ENCODE results near the gene TUBGCP2.

The TUBGCP2 gene

DNA sequence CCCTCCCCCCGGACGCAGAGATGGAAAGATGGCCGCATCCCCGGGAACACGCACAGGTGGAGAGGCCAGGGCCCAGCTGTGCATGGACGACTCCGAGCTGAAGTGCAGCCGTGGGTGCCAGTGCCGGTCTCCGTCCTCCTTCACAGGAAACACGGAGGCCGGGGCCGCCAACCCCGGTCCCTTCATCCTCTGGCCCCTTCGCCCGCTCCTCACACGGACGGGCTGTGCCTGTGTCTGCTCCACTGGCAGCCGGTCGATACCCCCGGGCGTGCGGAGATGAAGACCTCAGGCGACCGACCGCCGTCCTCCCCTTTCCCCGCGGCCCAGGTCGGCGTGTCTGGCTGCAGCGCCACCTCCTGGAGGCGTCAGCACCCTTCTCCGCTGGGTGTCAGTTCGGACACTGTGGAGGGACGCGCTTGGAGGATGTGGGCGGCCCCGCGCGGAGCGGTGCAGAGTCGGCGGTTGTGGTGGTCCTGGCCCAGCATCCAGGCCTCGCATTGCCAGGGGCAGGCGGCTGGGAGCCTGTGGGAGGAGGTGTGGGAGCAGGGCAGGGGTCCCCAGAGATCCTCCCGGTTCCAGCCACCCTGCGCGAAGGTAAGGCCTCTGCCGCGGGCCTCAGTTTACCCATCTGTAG lies 9.9 kb upstream of the TUBGCP2 start (continued):
- no peak for TF ChIP-seq ZNF274 (IDR thresholded peaks at IDR 0.05; ENCODE audit: low read length)
- TF ChIP-seq ZNF274 (tag by site-specific recombination; IDR thresholded peaks at IDR 0.05; ENCODE audit: borderline replicate concordance) = no peak
- peak; percentile 74; the same call in 1 of the 2 replicates for TF ChIP-seq ZNF580 (tag by site-specific recombination; IDR thresholded peaks at IDR 0.05)
- peak; percentile 85 for TF ChIP-seq ZNF324 (tag by site-specific recombination; IDR thresholded peaks at IDR 0.05)
- TF ChIP-seq ZIC2 (tag by site-specific recombination; IDR thresholded peaks at IDR 0.05) = peak; percentile 79
- TF ChIP-seq ZBTB8A (tag by site-specific recombination; IDR thresholded peaks at IDR 0.05) = peak; percentile 66
- TF ChIP-seq SP2 (tag by site-specific recombination; IDR thresholded peaks at IDR 0.05) = peak; percentile 43; the same call in 1 of the 2 replicates
- peak; percentile 93 for TF ChIP-seq ZBTB20 (tag by site-specific recombination; IDR thresholded peaks at IDR 0.05)
- TF ChIP-seq KLF1 (tag by site-specific recombination; IDR thresholded peaks at IDR 0.05) = peak; percentile 42
- TF ChIP-seq ZBTB7A (tag by site-specific recombination; IDR thresholded peaks at IDR 0.05; ENCODE audit: low read depth) = no peak
- TF ChIP-seq, protein P1, sequence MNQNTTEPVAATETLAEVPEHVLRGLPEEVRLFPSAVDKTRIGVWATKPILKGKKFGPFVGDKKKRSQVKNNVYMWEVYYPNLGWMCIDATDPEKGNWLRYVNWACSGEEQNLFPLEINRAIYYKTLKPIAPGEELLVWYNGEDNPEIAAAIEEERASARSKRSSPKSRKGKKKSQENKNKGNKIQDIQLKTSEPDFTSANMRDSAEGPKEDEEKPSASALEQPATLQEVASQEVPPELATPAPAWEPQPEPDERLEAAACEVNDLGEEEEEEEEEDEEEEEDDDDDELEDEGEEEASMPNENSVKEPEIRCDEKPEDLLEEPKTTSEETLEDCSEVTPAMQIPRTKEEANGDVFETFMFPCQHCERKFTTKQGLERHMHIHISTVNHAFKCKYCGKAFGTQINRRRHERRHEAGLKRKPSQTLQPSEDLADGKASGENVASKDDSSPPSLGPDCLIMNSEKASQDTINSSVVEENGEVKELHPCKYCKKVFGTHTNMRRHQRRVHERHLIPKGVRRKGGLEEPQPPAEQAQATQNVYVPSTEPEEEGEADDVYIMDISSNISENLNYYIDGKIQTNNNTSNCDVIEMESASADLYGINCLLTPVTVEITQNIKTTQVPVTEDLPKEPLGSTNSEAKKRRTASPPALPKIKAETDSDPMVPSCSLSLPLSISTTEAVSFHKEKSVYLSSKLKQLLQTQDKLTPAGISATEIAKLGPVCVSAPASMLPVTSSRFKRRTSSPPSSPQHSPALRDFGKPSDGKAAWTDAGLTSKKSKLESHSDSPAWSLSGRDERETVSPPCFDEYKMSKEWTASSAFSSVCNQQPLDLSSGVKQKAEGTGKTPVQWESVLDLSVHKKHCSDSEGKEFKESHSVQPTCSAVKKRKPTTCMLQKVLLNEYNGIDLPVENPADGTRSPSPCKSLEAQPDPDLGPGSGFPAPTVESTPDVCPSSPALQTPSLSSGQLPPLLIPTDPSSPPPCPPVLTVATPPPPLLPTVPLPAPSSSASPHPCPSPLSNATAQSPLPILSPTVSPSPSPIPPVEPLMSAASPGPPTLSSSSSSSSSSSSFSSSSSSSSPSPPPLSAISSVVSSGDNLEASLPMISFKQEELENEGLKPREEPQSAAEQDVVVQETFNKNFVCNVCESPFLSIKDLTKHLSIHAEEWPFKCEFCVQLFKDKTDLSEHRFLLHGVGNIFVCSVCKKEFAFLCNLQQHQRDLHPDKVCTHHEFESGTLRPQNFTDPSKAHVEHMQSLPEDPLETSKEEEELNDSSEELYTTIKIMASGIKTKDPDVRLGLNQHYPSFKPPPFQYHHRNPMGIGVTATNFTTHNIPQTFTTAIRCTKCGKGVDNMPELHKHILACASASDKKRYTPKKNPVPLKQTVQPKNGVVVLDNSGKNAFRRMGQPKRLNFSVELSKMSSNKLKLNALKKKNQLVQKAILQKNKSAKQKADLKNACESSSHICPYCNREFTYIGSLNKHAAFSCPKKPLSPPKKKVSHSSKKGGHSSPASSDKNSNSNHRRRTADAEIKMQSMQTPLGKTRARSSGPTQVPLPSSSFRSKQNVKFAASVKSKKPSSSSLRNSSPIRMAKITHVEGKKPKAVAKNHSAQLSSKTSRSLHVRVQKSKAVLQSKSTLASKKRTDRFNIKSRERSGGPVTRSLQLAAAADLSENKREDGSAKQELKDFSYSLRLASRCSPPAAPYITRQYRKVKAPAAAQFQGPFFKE (tag by site-specific recombination; IDR thresholded peaks at IDR 0.05; ENCODE audit: borderline replicate concordance) = no peak
- 0 out of 2 replicates have a peak, but pooled peaks have one; percentile 16 for TF ChIP-seq ZNF518A (tag by site-specific recombination; conservative IDR thresholded peaks at IDR 0.05; ENCODE audit: low read depth)
- TF ChIP-seq GLI4 (tag by site-specific recombination; IDR thresholded peaks at IDR 0.05) = peak; percentile 56; the same call in 1 of the 2 replicates
- no peak for TF ChIP-seq RBAK (tag by site-specific recombination; IDR thresholded peaks at IDR 0.05)
- peak; percentile 62 for TF ChIP-seq WT1 (tag by site-specific recombination; IDR thresholded peaks at IDR 0.05)
- TF ChIP-seq, protein P2, sequence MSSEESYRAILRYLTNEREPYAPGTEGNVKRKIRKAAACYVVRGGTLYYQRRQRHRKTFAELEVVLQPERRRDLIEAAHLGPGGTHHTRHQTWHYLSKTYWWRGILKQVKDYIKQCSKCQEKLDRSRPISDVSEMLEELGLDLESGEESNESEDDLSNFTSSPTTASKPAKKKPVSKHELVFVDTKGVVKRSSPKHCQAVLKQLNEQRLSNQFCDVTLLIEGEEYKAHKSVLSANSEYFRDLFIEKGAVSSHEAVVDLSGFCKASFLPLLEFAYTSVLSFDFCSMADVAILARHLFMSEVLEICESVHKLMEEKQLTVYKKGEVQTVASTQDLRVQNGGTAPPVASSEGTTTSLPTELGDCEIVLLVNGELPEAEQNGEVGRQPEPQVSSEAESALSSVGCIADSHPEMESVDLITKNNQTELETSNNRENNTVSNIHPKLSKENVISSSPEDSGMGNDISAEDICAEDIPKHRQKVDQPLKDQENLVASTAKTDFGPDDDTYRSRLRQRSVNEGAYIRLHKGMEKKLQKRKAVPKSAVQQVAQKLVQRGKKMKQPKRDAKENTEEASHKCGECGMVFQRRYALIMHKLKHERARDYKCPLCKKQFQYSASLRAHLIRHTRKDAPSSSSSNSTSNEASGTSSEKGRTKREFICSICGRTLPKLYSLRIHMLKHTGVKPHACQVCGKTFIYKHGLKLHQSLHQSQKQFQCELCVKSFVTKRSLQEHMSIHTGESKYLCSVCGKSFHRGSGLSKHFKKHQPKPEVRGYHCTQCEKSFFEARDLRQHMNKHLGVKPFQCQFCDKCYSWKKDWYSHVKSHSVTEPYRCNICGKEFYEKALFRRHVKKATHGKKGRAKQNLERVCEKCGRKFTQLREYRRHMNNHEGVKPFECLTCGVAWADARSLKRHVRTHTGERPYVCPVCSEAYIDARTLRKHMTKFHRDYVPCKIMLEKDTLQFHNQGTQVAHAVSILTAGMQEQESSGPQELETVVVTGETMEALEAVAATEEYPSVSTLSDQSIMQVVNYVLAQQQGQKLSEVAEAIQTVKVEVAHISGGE (tag by site-specific recombination; conservative IDR thresholded peaks at IDR 0.05; ENCODE audit: low read depth) = peak; percentile 74
- TF ChIP-seq ZNF398 (tag by site-specific recombination; IDR thresholded peaks at IDR 0.05) = peak; percentile 19; the same call in 1 of the 2 replicates
- TF ChIP-seq ZNF2 (tag by site-specific recombination; IDR thresholded peaks at IDR 0.05) = peak; percentile 99
- peak; percentile 71 for TF ChIP-seq ZNF629 (tag by site-specific recombination; IDR thresholded peaks at IDR 0.05)
- peak; percentile 73; the same call in 1 of the 2 replicates for TF ChIP-seq ZXDB (tag by site-specific recombination; IDR thresholded peaks at IDR 0.05)
- TF ChIP-seq HOXC10 (CRISPR knock-in tag; IDR thresholded peaks at IDR 0.05) = no peak
- peak; percentile 37; the same call in 1 of the 2 replicates for TF ChIP-seq ZNF76 (tag by site-specific recombination; IDR thresholded peaks at IDR 0.05; ENCODE audit: borderline replicate concordance, low read depth)
- TF ChIP-seq ZBTB17 (tag by site-specific recombination; IDR thresholded peaks at IDR 0.05) = peak; percentile 83
- TF ChIP-seq SP7 (tag by site-specific recombination; IDR thresholded peaks at IDR 0.05) = peak; percentile 81

Data from HEK293 (cell line).